Smooth muscle cell (in vitro differentiated cells): ENCODE data around the gene HES2. TPM values are rescaled to one million over a fixed set of nuclear protein-coding genes. Genes with fewer than 3 reads are reported as not detected.

Experiments used
- DNase-seq: peaks from one replicate; lab custom pipeline; 2025; ENCODE audit not compliant: unreplicated experiment; lab: John Stamatoyannopoulos, UW
- H2AFZ ChIP-seq: fragments of 200-600 bp; sonication (generic); 2 replicates; pipeline ENCODE4 v1.6.0; 2016; ENCODE audit warnings: antibody characterized with exemption, low read depth, mild to moderate bottlenecking
- H3F3A ChIP-seq: fragments of 200-600 bp; sonication (generic); 2 replicates; pipeline ENCODE4 v1.6.0; 2017; ENCODE audit warnings: antibody characterized with exemption, low read depth
- H3K27ac ChIP-seq: fragments of 200-600 bp; sonication (generic); 2 replicates; pipeline ENCODE4 v1.5.1; 2016; ENCODE audit warnings: low read depth, mild to moderate bottlenecking
- H3K27me3 ChIP-seq: fragments of 200-600 bp; sonication (generic); 2 replicates; pipeline ENCODE4 v1.6.1; 2016; ENCODE audit warnings: low read depth, mild to moderate bottlenecking
- H3K36me3 ChIP-seq: fragments of 200-600 bp; sonication (generic); 2 replicates; pipeline ENCODE4 v1.5.1; 2016; ENCODE audit warnings: low read depth
- H3K4me1 ChIP-seq: fragments of 200-600 bp; sonication (generic); 2 replicates; pipeline ENCODE4 v1.5.1; 2016; ENCODE audit warnings: low read depth
- H3K4me2 ChIP-seq: fragments of 200-600 bp; sonication (generic); 2 replicates; pipeline ENCODE4 v1.6.0; 2016; ENCODE audit warnings: mild to moderate bottlenecking
- H3K4me3 ChIP-seq: fragments of 200-600 bp; sonication (generic); 2 replicates; pipeline ENCODE4 v1.5.1; 2016; ENCODE audit warnings: mild to moderate bottlenecking
- H3K79me2 ChIP-seq: fragments of 200-600 bp; sonication (generic); 2 replicates; pipeline ENCODE4 v1.6.0; 2016; ENCODE audit warnings: low read depth, mild to moderate bottlenecking
- H3K9ac ChIP-seq: fragments of 200-600 bp; sonication (generic); 2 replicates; pipeline ENCODE4 v1.6.0; 2016; ENCODE audit warnings: low read depth
- H3K9me3 ChIP-seq: fragments of 200-600 bp; sonication (generic); replicated peaks from 2 replicates; pipeline ENCODE4 v1.5.1; 2016; ENCODE audit warnings: low read depth
- H4K20me1 ChIP-seq: fragments of 200-600 bp; sonication (generic); 2 replicates; pipeline ENCODE4 v1.6.0; 2016; ENCODE audit warnings: low read depth
- CTCF ChIP-seq: fragments of 200-600 bp; sonication (generic); IDR thresholded peaks from 2 replicates; pipeline ENCODE4 v1.5.1; 2017; ENCODE audit warnings: borderline replicate concordance, mild to moderate bottlenecking, antibody characterized with exemption; ENCODE audit not compliant: insufficient read depth, poor library complexity, severe bottlenecking
- WGBS: methylation state at CpG from one replicate; pipeline ENCODE4 v1.1.7; 2016; ENCODE audit warnings: low lambda C conversion rate; 5-methylcytosine and 5-hydroxymethylcytosine counted together
- polyA plus RNA-seq: library from polyadenylated mRNA; unstranded; fragments of >200 nt; fragmentation: Nextera tagmentation; extraction: Ambion mirVana; gene quantifications from 2 replicates; pipeline ENCODE4 v1.2.1, GENCODE V29; 2016
- total RNA-seq: library from RNA; depleted of rRNA; stranded (reverse); fragments of >200 nt; gene quantifications from 2 replicates; pipeline ENCODE4 v1.2.3, GENCODE V29; 2014

The HES2 gene
- total and polyA plus RNA-seq, 2 experiments from 2014 or later = 1.7 to 4.6 TPM

- Histone ChIP-seq H3K4me3 (no peak overlapping the region), H3K4me2 (peak overlapping the region; percentile 64), H3F3A (no peaks in the 10 kb centered on the region), H3K4me1 (peaks cover 10% of the 10 kb centered on the region), H3K9me3 (no peaks in the 10 kb centered on the region), H4K20me1 (peaks cover 24% of the 10 kb centered on the region), H3K27me3 (no peaks in the 10 kb centered on the region), H3K79me2 (peaks cover 33% of the 10 kb centered on the region), H3K9ac (no peak overlapping the region), H3K27ac (peak overlapping the region; percentile 16), H2AFZ (no peak overlapping the region), H3K36me3 (no peaks in the 10 kb centered on the region)
- no peak for DNase-seq
- WGBS = 27% methylated on average over 10 of the region's 10 CpGs
- TF ChIP-seq CTCF = no peak
Observed at GRCh38 chr1:6386371-6386949, 33.3 kb downstream of the HES2 start.

DNA sequence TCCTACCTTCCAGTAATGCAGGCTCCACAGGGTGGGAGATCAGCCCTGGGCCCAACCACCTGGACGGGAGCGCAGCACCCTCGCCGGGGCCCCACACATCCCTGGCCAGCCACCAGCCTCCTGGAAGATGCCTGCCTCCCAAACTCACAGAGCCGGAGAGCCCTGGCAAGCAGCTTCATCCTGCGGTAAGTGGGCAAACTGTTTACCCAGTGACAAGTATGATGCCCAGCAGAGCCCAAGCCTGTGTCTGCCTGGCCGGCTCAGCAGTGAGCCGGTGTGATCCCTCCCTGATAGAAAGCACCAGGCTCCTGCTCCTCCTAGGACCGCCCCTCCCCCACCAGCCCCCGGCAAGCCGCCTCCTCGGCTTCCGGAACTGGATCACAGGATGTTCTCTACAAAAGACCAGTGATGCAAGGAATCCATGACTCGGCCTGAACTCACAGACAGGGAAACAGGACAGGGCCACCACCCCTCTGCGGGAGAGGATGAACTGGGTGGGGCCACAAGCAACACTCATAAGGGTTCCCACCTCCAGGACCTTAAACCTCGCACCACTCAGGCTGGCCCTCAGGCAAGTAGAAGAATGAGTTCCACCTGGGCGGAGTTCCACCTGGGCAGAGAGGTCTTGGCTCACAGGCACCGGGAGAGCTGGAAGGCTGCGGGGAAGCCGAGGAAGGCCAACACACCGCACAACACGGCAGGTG lies 34.1 kb downstream of the HES2 start:
- Histone ChIP-seq H3K27me3 (no peaks in the 10 kb centered on the region), H2AFZ (no peak overlapping the region), H3K9ac (no peak overlapping the region), H3K4me3 (no peak overlapping the region), H4K20me1 (peaks cover 24% of the 10 kb centered on the region), H3K4me1 (peaks cover 10% of the 10 kb centered on the region), H3K4me2 (peak overlapping the region; percentile 64), H3F3A (no peaks in the 10 kb centered on the region), H3K36me3 (no peaks in the 10 kb centered on the region), H3K9me3 (no peaks in the 10 kb centered on the region), H3K79me2 (peaks cover 25% of the 10 kb centered on the region), H3K27ac (peak overlapping the region; percentile 16)
- DNase-seq = no peak
- no peak for TF ChIP-seq CTCF
- 36% methylated on average over 21 of the region's 22 CpGs for WGBS

DNA sequence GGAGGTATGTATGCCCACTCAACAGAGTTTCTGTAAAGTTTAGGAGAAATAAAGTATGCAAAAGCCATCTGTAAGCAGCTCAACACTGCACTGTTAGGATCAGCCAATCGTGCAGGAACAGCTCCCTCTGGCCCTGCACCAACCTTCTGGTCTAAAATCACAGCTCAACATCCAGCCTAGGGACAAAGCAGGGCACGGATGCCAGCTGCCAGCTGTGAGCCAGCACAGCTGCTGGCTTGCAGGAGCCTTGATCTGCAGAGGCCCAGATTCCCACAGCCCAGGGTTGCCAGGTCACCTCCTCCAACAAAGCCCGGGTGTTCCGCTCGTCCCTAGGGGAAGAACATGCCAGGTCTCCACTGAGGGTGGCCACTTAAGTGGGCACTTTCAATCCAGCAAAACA lies 34.8 kb downstream of the HES2 start:
- no peaks in the 10 kb centered on the region for H3K27me3 ChIP-seq
- no peak overlapping the region for H3K4me3 ChIP-seq
- H3K4me1 ChIP-seq = peaks cover 10% of the 10 kb centered on the region
- peaks cover 24% of the 10 kb centered on the region for H4K20me1 ChIP-seq
- no peaks in the 10 kb centered on the region for H3K9me3 ChIP-seq
- no peak overlapping the region for H3K4me2 ChIP-seq
- 99% methylated on average over 5 of the region's 5 CpGs for WGBS
- no peak for TF ChIP-seq CTCF
- no peaks in the 10 kb centered on the region for H3F3A ChIP-seq
- no peak overlapping the region for H2AFZ ChIP-seq
- H3K36me3 ChIP-seq = no peaks in the 10 kb centered on the region
- H3K27ac ChIP-seq = no peak overlapping the region
- no peak overlapping the region for H3K9ac ChIP-seq
- DNase-seq = no peak
- peaks cover 25% of the 10 kb centered on the region for H3K79me2 ChIP-seq
